ENCODE results near the gene JAKMIP1.

- TF ChIP-seq CTCF (conservative IDR thresholded peaks at IDR 0.05; ENCODE audit: low read length) (no peak), EZH2phosphoT487 (IDR thresholded peaks at IDR 0.05; ENCODE audit: borderline replicate concordance) (no peak)
Measured at GRCh38 chr4:6222761-6223292, 22.5 kb upstream of the JAKMIP1 start.

Data from Loucy (cell line).